HG03135 (cell line): Measurements from ENCODE around the gene PTPRC.
"Not testable (repeated sequence)": the region's sequence is repeated elsewhere in the genome, so short reads cannot be mapped to it uniquely, and the experiment has no call there.

ENCODE experiments used
- ATAC-seq: cut with Tn5 transposase; IDR thresholded peaks from one replicate; pipeline ENCODE4 v1.9.1; 2021; ENCODE audit warnings: mild to moderate bottlenecking, moderate library complexity; ENCODE audit not compliant: unreplicated experiment

The PTPRC gene

GRCh38 chr1:198638894-198639635 is at the start of gene PTPRC:
Gene PTPRC, plus strand, starts transcription at chr1:198639040. Its CDS starts 229 bp downstream, at chr1:198639269.
- ATAC-seq: peak; percentile 68

- ATAC-seq: no peak
These were observed 48.4 kb upstream of the PTPRC start for GRCh38 chr1:198590454-198590853.

GRCh38 chr1:198595765-198596164 is 43.1 kb upstream of the PTPRC start:
- no peak for ATAC-seq

GRCh38 chr1:198597690-198598430 is 41.0 kb upstream of the PTPRC start:
- no peak for ATAC-seq

- peak; percentile 83 for ATAC-seq
These were observed 40.0 kb upstream of the PTPRC start for GRCh38 chr1:198598796-198599321.

- ATAC-seq: no peak
These were observed 39.1 kb upstream of the PTPRC start for GRCh38 chr1:198599749-198600148.

DNA sequence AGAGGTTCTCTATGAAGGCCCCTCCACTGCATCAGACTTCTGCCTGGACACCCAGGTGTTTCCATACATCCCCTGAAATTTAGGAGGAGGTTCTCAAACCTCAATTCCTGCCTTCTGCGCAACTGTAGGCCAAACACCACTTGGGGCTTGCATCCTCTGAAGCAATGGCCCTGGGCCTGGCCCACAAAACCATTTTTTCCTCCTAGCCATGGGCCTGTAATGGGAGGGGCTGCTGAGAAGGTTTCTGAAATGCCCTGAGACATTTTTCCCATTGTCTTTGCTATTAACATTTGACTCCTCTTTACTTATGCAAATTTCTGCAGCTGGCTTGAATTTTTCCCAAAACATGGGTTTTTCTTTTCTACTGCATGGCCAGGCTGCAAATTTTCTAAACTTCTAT is 37.9 kb upstream of the PTPRC start:
- no peak for ATAC-seq

DNA sequence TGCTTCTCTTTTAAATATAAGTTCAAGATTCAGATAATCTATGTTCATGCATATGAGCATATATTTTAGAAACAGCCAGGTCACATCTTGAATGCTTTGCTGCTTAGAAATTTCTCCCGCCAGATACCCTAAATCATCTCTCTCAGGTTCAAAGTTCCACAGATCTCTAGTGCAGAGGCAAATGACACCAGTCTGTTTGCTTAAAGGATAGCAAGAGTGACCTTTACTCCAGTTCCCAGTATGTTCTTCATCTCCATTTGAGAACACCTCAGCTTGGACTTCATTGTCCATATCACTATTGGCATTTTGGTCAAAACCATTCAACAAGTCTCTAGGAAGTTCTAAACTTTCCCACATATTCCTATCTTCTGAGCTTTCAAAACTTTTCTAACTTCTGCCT is 37.5 kb upstream of the PTPRC start:
- not testable (repeated sequence) for ATAC-seq

GRCh38 chr1:198601936-198602889 is 36.6 kb upstream of the PTPRC start:
- ATAC-seq: no peak

DNA sequence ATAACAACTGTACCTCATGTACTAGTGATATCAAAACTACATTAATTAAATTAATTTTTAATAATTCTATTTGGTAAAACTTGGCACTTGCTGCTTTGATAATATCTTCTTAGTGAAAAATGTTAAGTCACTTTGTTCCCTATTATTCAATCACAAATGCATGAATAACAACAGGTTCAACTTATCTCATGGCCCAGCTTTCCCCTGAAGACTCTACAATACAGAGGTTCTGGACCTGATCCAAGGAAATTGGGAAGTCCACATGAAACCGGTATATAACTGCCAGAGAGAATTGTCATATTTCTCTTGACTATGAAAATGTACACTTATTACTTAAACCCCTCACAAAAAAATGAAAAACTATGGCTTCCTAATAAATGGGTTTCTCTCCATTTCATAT is 33.9 kb upstream of the PTPRC start:
- no peak for ATAC-seq

- no peak for ATAC-seq
These were observed 33.4 kb upstream of the PTPRC start for GRCh38 chr1:198605406-198605805.

DNA sequence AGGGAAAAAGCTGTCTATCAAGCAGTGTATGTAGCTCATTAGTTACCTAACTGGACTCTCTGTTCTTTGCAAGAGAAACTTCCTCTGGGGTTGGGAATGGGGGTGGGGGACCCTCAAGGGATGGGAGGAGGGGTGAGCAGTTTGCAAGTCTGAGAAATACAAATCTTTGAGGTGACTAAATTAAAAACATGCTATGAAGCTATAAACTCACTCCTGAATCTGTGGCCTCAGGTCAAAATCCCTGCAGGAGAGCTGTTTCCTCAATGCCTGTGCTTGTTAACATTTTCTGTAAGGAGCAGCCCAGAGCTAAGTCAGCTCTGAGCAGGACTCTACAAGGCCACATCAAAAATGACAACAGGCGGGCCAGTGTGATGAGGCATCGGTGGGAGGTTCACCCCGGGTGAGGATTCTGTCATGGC is 32.8 kb upstream of the PTPRC start:
- ATAC-seq: no peak

- ATAC-seq: no peak
These were observed 31.1 kb upstream of the PTPRC start for GRCh38 chr1:198607714-198608113.

GRCh38 chr1:198610362-198610761 is 28.5 kb upstream of the PTPRC start:
- ATAC-seq: no peak

GRCh38 chr1:198611219-198611618 is 27.6 kb upstream of the PTPRC start:
- ATAC-seq: no peak

DNA sequence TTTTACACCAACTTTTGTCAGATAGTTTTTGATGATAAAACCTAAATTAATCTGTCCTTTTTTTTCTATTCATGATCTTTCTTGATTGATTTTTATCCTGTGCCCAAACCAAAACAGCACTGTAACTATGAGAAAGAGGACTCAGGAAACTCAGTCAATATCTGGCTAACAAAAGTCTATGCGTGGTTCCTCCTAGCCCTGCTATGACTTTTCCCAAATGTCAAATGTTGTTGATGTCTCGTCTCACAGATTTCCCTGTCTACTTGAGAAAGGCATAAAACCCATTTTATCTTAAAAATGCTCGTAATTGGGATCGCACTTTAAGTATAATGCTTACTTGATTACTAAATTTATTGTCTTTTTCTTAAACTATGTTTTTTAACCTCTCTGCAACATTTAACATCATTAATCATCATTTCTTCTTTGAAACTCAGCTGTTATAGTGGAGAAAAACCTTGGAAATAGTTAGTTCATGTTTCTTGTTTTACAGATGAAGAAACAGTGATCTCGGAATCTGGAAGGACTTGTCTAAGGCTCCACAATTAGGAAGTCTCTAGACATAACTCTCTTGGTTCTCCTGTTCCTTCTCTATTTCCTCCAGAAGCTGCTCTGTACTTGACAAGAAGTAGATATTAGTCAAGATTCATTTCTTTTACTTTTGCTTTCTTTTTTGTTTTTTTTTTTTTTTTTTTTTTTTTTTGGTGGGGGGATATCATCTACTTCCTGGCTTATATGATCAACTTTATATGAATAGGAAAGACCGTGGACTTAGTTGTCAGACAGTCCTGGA is 26.2 kb upstream of the PTPRC start:
- no peak for ATAC-seq

DNA sequence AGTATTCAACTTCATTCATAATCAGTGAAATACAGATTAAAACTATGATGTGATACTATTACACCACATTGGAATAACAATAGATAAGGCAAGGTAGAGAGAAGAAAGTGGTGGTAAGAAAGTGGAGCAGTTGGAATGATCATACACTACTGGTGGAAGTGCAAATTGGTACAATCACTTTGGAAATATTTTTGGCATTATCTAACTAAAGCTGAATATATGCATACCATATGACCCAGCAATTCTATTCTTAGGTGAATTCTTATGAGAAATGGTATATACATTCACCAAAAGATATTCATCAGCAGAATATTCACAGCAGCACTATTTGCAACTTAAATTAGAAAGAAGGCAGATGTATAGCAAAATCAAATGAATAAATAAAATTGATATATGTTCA is 21.4 kb upstream of the PTPRC start:
- ATAC-seq: no peak

GRCh38 chr1:198619375-198620140 is 19.3 kb upstream of the PTPRC start:
- no peak for ATAC-seq

GRCh38 chr1:198620218-198620617 is 18.6 kb upstream of the PTPRC start:
- ATAC-seq: no peak
